Measurements from ENCODE around the gene RPP38. TPM values are rescaled to one million over a fixed set of nuclear protein-coding genes. Genes with fewer than 3 reads are reported as not detected.
A peak's percentile ranks its signal among the peaks of the same experiment; 100 is the strongest.

The RPP38 gene
- polyA plus RNA-seq, 1 donor from 2014 or later: 34.0 TPM

DNA sequence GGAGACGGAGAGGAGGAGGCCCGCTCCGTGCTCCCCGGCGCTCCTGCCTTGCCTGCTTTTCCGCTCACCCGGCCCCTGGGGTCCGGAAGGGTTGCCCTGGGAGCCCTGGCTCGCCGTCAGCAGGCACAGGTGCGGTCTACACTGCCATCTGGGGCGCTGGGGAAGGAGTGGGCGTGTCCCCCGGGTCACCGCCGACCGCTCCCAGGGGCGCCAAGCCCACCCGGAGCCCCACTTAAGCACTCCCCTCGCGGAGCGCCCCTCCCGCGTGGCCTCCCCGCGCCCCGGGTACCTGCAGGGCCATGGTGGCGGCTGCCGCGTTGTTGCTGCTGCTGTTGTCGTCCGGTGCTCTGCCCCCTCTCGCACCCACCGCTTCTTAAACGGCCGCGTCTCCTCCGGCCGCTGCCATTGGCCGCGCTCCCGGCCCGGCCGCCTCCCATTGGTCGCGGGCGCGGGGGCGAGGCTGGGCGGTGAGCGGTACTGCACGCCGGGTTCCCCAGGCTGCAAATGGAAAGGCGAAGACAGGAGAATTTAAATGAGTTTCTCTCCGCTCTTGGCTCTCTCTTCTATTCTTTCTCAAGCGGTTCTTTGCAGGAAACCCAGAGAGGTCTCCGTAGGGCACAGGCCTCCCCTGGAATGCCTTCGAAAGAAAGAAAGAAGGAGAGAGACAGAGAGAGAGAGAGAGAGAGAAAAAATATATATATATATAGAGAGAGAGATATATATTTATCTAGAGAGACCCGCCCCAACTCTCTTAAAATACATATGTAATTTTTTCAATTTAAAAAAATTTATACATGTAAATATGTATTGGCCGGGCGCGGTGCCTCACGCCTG, 8.5 kb upstream of the RPP38 start, which contains the start of gene ACBD7:
ACBD7 (minus strand) TSS at position 349 of the 834 bp plus-strand sequence; CDS start at position 301, 48 bp downstream.
- H3K27me3 Mint-ChIP-seq: no peaks in the 10 kb centered on the region
- H3K4me3 Mint-ChIP-seq: peak within 1 kb of the TSS; percentile 62 to 90 (median 83)

DNA sequence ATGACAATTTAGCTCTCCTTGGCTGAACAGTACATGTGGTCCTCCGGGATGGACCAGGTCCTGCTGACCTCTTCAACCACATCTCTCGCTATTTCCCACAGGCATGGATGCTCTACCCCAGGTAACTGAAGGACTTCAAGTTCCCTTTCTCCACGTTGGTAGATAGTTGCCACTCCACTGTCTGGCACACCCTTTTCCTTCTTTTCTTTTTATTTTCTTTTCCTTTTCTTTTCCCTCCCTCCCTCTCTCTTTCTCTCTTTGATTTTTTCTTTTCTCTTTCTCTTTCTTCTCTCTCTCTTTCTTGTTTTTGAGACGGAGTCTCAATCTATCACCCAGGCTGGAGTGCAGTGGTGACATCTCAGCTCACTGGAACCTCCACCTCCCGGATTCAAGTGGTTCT, 5.7 kb upstream of the RPP38 start:
- H3K27me3 Mint-ChIP-seq: no peaks in the 10 kb centered on the region
- peaks cover 2% of the 10 kb centered on the region for H3K36me3 Mint-ChIP-seq
- H3K27ac Mint-ChIP-seq: peak overlapping the region in 1 of 3 donors; percentile 24
- no peak overlapping the region for H3K4me3 Mint-ChIP-seq
- peaks cover 0 to 4% (median 3%) of the 10 kb centered on the region in 3 donors for H3K4me1 Mint-ChIP-seq
- H3K9me3 Mint-ChIP-seq: no peaks in the 10 kb centered on the region

More for the DNA sequence above, 8.5 kb upstream of the RPP38 start, which contains the start of gene ACBD7:
- H3K4me1 Mint-ChIP-seq: peaks cover 0 to 7% (median 3%) of the 10 kb centered on the region in 3 donors
- peak within 1 kb of the TSS in 1 of 3 donors; percentile 5 for H3K27ac Mint-ChIP-seq
- peaks cover 2% of the 10 kb centered on the region for H3K36me3 Mint-ChIP-seq
- no peaks in the 10 kb centered on the region for H3K9me3 Mint-ChIP-seq

- H3K27me3 Mint-ChIP-seq: no peaks in the 10 kb centered on the region
- peaks cover 2% of the 10 kb centered on the region for H3K36me3 Mint-ChIP-seq
- no peaks in the 10 kb centered on the region for H3K9me3 Mint-ChIP-seq
- no peak overlapping the region for H3K4me3 Mint-ChIP-seq
- peaks cover 6 to 12% (median 7%) of the 10 kb centered on the region in 3 donors for H3K4me1 Mint-ChIP-seq
- peak overlapping the region in 1 of 3 donors; percentile 27 for H3K27ac Mint-ChIP-seq
These were observed 4.2 kb upstream of the RPP38 start for GRCh38 chr10:15092855-15093408.

DNA sequence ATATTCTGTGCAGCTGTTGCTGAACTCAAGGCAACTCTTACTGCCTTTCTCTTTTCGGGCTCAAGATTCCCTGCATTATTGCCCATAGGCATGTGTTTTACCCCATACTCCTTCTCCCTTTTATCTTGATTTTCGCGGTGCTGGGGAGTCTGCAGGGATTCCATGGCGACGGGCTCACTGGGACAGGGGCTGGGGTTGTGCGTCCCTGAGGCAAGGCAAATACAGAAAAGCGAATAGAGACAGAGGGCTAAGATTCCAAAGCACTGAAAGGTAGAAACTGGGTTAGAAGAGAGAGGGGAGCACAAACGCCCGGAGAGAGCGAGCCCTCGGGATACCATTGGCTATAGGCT, 519 bp upstream of the RPP38 start:
- Mint-ChIP-seq H3K4me3 (peak overlapping the region; percentile 95 to 99 (median 97)), H3K27me3 (no peaks in the 10 kb centered on the region), H3K9me3 (no peaks in the 10 kb centered on the region), H3K27ac (peak overlapping the region; percentile 97 to 100 (median 99)), H3K36me3 (peaks cover 6% of the 10 kb centered on the region), H3K4me1 (peaks cover 13 to 26% (median 16%) of the 10 kb centered on the region in 3 donors)

DNA sequence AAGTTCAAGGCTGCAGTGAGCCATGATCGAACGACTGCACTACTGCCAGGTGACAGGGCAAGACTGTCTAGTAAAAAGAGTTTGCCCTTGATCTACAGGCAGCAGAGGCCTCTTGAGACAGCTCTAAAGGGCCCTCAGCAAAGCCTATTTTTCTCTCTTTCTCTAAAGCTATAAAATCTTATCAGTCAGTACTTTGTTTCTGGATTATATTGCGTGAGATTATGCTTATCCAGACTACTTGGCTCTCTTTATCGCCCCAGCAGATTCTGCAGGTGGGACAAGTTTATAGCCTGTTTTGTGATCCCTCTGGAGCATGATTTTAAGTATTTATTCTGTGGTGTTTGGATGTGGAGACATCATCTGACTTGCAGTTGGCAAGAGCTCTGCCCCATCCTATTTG, 2.7 kb downstream of the RPP38 start:
- Mint-ChIP-seq H3K27ac (peak overlapping the region in 2 of 3 donors; percentile 31 to 95), H3K4me1 (peaks cover 13 to 26% (median 16%) of the 10 kb centered on the region in 3 donors), H3K4me3 (peak overlapping the region in 3 of 4 donors; percentile 14 to 65 (median 58)), H3K27me3 (no peaks in the 10 kb centered on the region), H3K9me3 (no peaks in the 10 kb centered on the region), H3K36me3 (peaks cover 6% of the 10 kb centered on the region)

- Mint-ChIP-seq H3K36me3 (peaks cover 6% of the 10 kb centered on the region), H3K4me1 (peaks cover 9 to 20% (median 12%) of the 10 kb centered on the region in 3 donors), H3K9me3 (no peaks in the 10 kb centered on the region), H3K27ac (no peak overlapping the region), H3K4me3 (peak overlapping the region in 1 of 4 donors; percentile 38), H3K27me3 (no peaks in the 10 kb centered on the region)
These were observed 6.4 kb downstream of the RPP38 start for GRCh38 chr10:15103513-15103912.

- peak overlapping the region in 1 of 3 donors; percentile 0 for H3K27ac Mint-ChIP-seq
- no peaks in the 10 kb centered on the region for H3K9me3 Mint-ChIP-seq
- no peaks in the 10 kb centered on the region for H3K27me3 Mint-ChIP-seq
- H3K4me3 Mint-ChIP-seq: peak overlapping the region in 1 of 4 donors; percentile 25
- peaks cover 5% of the 10 kb centered on the region for H3K36me3 Mint-ChIP-seq
- peaks cover 1 to 5% (median 3%) of the 10 kb centered on the region in 3 donors for H3K4me1 Mint-ChIP-seq
These were observed 9.3 kb downstream of the RPP38 start for GRCh38 chr10:15106352-15107013.

- Mint-ChIP-seq H3K36me3 (peaks cover 15% of the 10 kb centered on the region), H3K27me3 (no peaks in the 10 kb centered on the region), H3K27ac (no peak overlapping the region), H3K4me3 (no peak overlapping the region), H3K9me3 (no peaks in the 10 kb centered on the region), H3K4me1 (peaks cover 0 to 3% (median 0%) of the 10 kb centered on the region in 3 donors)
These were observed 15.5 kb downstream of the RPP38 start for GRCh38 chr10:15112657-15113056.

DNA sequence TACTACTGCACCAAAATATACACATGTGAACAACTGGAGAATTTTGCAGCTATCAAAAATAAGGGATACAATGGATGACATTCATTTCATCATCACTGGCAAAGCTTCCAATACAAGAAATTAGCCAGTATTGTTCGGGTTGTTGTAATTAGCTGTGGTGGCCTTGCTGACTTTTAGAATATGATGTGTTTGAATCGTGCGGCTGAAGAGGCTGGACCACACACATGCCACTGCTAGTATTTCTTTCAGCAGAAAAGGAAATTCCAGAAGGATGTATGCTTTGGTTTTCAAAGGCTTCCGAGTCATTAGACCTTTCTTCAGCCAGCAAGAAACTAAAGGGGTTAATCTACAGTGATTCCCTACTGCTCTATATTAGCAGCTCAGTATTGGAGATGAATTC, 16.6 kb downstream of the RPP38 start:
- Mint-ChIP-seq H3K27ac (no peak overlapping the region), H3K4me3 (no peak overlapping the region), H3K36me3 (peaks cover 15% of the 10 kb centered on the region), H3K9me3 (no peaks in the 10 kb centered on the region), H3K27me3 (no peaks in the 10 kb centered on the region), H3K4me1 (peaks cover 0 to 3% (median 1%) of the 10 kb centered on the region in 3 donors)

GRCh38 chr10:15116225-15116624, 19.1 kb downstream of the RPP38 start:
- no peak overlapping the region for H3K4me3 Mint-ChIP-seq
- peaks cover 3% of the 10 kb centered on the region in 3 donors for H3K4me1 Mint-ChIP-seq
- H3K27me3 Mint-ChIP-seq: no peaks in the 10 kb centered on the region
- no peaks in the 10 kb centered on the region for H3K9me3 Mint-ChIP-seq
- peaks cover 20% of the 10 kb centered on the region for H3K36me3 Mint-ChIP-seq
- no peak overlapping the region for H3K27ac Mint-ChIP-seq

GRCh38 chr10:15118615-15119014, 21.5 kb downstream of the RPP38 start:
- H3K4me3 Mint-ChIP-seq: no peak overlapping the region
- H3K9me3 Mint-ChIP-seq: no peaks in the 10 kb centered on the region
- H3K4me1 Mint-ChIP-seq: peaks cover 3% of the 10 kb centered on the region in 3 donors
- no peaks in the 10 kb centered on the region for H3K27me3 Mint-ChIP-seq
- no peak overlapping the region for H3K27ac Mint-ChIP-seq
- peaks cover 17% of the 10 kb centered on the region for H3K36me3 Mint-ChIP-seq

GRCh38 chr10:15120523-15120922, 23.4 kb downstream of the RPP38 start:
- no peak overlapping the region for H3K27ac Mint-ChIP-seq
- no peak overlapping the region for H3K4me3 Mint-ChIP-seq
- H3K27me3 Mint-ChIP-seq: no peaks in the 10 kb centered on the region
- peaks cover 3% of the 10 kb centered on the region in 3 donors for H3K4me1 Mint-ChIP-seq
- H3K36me3 Mint-ChIP-seq: peaks cover 13% of the 10 kb centered on the region
- no peaks in the 10 kb centered on the region for H3K9me3 Mint-ChIP-seq

DNA sequence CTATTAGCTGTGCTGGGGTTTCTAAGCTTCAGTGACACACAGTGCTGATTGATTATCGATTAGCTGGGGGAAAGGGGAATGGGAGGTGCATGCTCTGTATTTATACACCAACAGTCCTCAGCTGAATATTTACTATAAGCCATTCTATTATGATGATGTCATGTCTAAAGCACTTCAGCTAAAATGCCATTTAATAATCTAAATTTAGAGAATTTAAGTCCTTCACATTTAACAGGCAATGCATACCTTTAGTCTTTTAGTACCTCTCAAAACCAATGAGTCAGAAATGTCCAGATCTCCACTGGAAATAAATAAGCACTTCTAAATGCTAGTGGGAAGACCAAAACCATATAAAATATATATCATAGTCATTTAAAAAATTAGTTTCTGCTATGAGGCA, 24.6 kb downstream of the RPP38 start:
- no peak overlapping the region for H3K4me3 Mint-ChIP-seq
- H3K27me3 Mint-ChIP-seq: no peaks in the 10 kb centered on the region
- H3K36me3 Mint-ChIP-seq: peaks cover 14% of the 10 kb centered on the region
- no peaks in the 10 kb centered on the region for H3K9me3 Mint-ChIP-seq
- H3K4me1 Mint-ChIP-seq: peaks cover 0 to 3% (median 3%) of the 10 kb centered on the region in 3 donors
- no peak overlapping the region for H3K27ac Mint-ChIP-seq

- Mint-ChIP-seq H3K27me3 (no peaks in the 10 kb centered on the region), H3K4me1 (peaks cover 0 to 3% (median 3%) of the 10 kb centered on the region in 3 donors), H3K27ac (peak overlapping the region in 1 of 3 donors; percentile 31), H3K9me3 (no peaks in the 10 kb centered on the region), H3K4me3 (no peak overlapping the region), H3K36me3 (peaks cover 14% of the 10 kb centered on the region)
These were observed 25.4 kb downstream of the RPP38 start for GRCh38 chr10:15122477-15123030.

GRCh38 chr10:15123749-15124184, 26.6 kb downstream of the RPP38 start:
- Mint-ChIP-seq H3K4me1 (peaks cover 0 to 3% (median 2%) of the 10 kb centered on the region in 3 donors), H3K27me3 (no peaks in the 10 kb centered on the region), H3K4me3 (no peak overlapping the region), H3K36me3 (peaks cover 18% of the 10 kb centered on the region), H3K27ac (peak overlapping the region in 1 of 3 donors; percentile 93), H3K9me3 (no peaks in the 10 kb centered on the region)

Measured in IgD-negative memory B cell (primary cell).